Spleen (tissue), 11 donors: ENCODE data around the gene ATRIP. TPM values are rescaled to one million over a fixed set of nuclear protein-coding genes. Genes with fewer than 3 reads are reported as not detected.

Source experiments
- DNase-seq: peaks from one replicate; pipeline ENCODE4 v3.0.0-alpha.2; 2020
- H3K27ac ChIP-seq, 8 donors: fragments of 200-600 bp; sonication (generic) in 7 of 8; 1 replicate in 4 of 8; 2 replicates in 4 of 8; pipeline versions ENCODE4 v1.5.0 to v1.8.0; 2016 to 2021; ENCODE audit warnings: inconsistent platforms in 4 of 8, mild to moderate bottlenecking in 4 of 8, moderate library complexity in 1 of 8
- H3K27me3 ChIP-seq, 7 donors: fragments of 200-600 bp; sonication (generic) in 6 of 7; replicated peaks in 1 of 7; 1 replicate in 4 of 7; 2 replicates in 3 of 7; pipeline versions ENCODE4 v1.5.0 to v1.8.0; 2016 to 2021; ENCODE audit warnings: inconsistent platforms in 3 of 7, mild to moderate bottlenecking in 1 of 7
- H3K36me3 ChIP-seq, 6 donors: fragments of 200-600 bp; sonication (generic) in 5 of 6; 1 replicate in 4 of 6; 2 replicates in 2 of 6; pipeline versions ENCODE4 v1.5.0 to v1.8.0; 2016 to 2021; ENCODE audit warnings: inconsistent platforms in 2 of 6
- H3K4me1 ChIP-seq, 6 donors: fragments of 200-600 bp; sonication (generic) in 5 of 6; 1 replicate in 3 of 6; 2 replicates in 3 of 6; pipeline versions ENCODE4 v1.5.0 to v1.8.0; 2016 to 2021; ENCODE audit warnings: inconsistent platforms in 3 of 6
- H3K4me3 ChIP-seq, 8 donors: fragments of 200-600 bp; sonication (generic) in 7 of 8; 1 replicate in 4 of 8; 2 replicates in 4 of 8; pipeline versions ENCODE4 v1.5.0 to v1.8.0; 2016 to 2021; ENCODE audit warnings: inconsistent platforms in 4 of 8, mild to moderate bottlenecking in 4 of 8, moderate library complexity in 2 of 8
- H3K9me3 ChIP-seq, 8 donors: fragments of 200-600 bp; sonication (generic) in 7 of 8; 1 replicate in 4 of 8; 2 replicates in 4 of 8; pipeline versions ENCODE4 v1.5.0 to v1.8.0; 2016 to 2021; ENCODE audit warnings: inconsistent platforms in 4 of 8
- CTCF ChIP-seq, 11 experiments: fragments of 200-600 bp in 7 of 11; fragments of 450-650 bp in 4 of 11; sonication (generic) in 4 of 11; IDR thresholded peaks in 8 of 11; conservative IDR thresholded peaks in 3 of 11; 1 replicate in 7 of 11; 2 replicates in 4 of 11; pipeline versions ENCODE4 v1.4.0 to v1.8.0; 2016 to 2021; ENCODE audit warnings: antibody characterized with exemption in 11 of 11, inconsistent platforms in 4 of 11, mild to moderate bottlenecking in 1 of 11
- POLR2A ChIP-seq, 3 donors: fragments of 450-650 bp; IDR thresholded peaks; one replicate each; pipeline ENCODE4 v1.5.1; 2017; ENCODE audit warnings: antibody characterized with exemption in 3 of 3, mild to moderate bottlenecking in 1 of 3
- POLR2AphosphoS5 ChIP-seq, 3 donors: sonication (generic); formaldehyde crosslinking; IDR thresholded peaks; one replicate each; pipeline ENCODE4 v1.5.1; 2017; ENCODE audit warnings: antibody characterized with exemption in 3 of 3
- WGBS, 5 donors: extraction: QIAGEN DNeasy Blood & Tissue Kit in 3 of 5; methylation state at CpG; one replicate each; pipeline versions ENCODE4 v1.1.5 to v1.1.7; 2013 to 2018; 5-methylcytosine and 5-hydroxymethylcytosine counted together
- intact Hi-C: fragments of 100-400 bp; cut with DNase I; formaldehyde crosslinking; loops from one replicate; pipeline ENCODE4 v1.15.0; 2023; ENCODE audit warnings: low total_unique reads
- polyA plus RNA-seq, 3 donors: library from polyadenylated mRNA; stranded (reverse); fragments of 200-250 nt; gene quantifications; one replicate each; pipeline ENCODE4 v1.2.1, GENCODE V29; 2013
- total RNA-seq, 7 donors: library from RNA; depleted of rRNA in 3 of 7; stranded (reverse); fragments of >200 nt in 3 of 7; fragmentation: NEBNext Ultra II Directional in 4 of 7; extraction: Animal tissue kit (Norgen Biotek cat#: 25700) in 4 of 7; gene quantifications; one replicate each; pipeline versions ENCODE4 v1.1.0 to v1.2.1, GENCODE V29; 2016 to 2021
- donor health status: healthy with polysubstance abuse.
- donor health status: DM: no; HTN: no; CAD: no; lungs with moderate emphysema.
- donor health status: DM: no; HTN: no; CAD: no.
- donor health status: Bipolar disorder and iron deficiency.
- donor health status: healthy.
- donor health status: DM: no; HTN: no; CAD: no.
- donor health status: DM: yes; HTN: yes; CAD: no.

The ATRIP gene
- total and polyA plus RNA-seq, 10 donors = 5.2 to 10.0 (median 6.8) TPM

- 76 to 89% (median 83%) methylated on average over 15 to 27 of the region's 27 CpGs for WGBS, 5 donors
- no peak overlapping the region for H3K4me3 ChIP-seq
- no peaks in the 10 kb centered on the region for H3K9me3 ChIP-seq
- peaks cover 5 to 77% (median 37%) of the 10 kb centered on the region in 6 donors for H3K4me1 ChIP-seq
- H3K27ac ChIP-seq = no peak overlapping the region
- intact Hi-C loops = no loop called here
- H3K36me3 ChIP-seq = peaks cover 0 to 21% (median 0%) of the 10 kb centered on the region in 6 donors
- peaks cover 0 to 13% (median 4%) of the 10 kb centered on the region in 7 donors for H3K27me3 ChIP-seq
- TF ChIP-seq CTCF (IDR thresholded peaks at IDR 0.05 in 8 of 11, conservative IDR thresholded peaks at IDR 0.05 in 3 of 11) = no peak
- no peak for TF ChIP-seq POLR2AphosphoS5 (IDR thresholded peaks at IDR 0.05)
- no peak for TF ChIP-seq POLR2A (IDR thresholded peaks at IDR 0.05)
- DNase-seq = no peak
Observed at GRCh38 chr3:48423883-48424695, 22.4 kb upstream of the ATRIP start.

DNA sequence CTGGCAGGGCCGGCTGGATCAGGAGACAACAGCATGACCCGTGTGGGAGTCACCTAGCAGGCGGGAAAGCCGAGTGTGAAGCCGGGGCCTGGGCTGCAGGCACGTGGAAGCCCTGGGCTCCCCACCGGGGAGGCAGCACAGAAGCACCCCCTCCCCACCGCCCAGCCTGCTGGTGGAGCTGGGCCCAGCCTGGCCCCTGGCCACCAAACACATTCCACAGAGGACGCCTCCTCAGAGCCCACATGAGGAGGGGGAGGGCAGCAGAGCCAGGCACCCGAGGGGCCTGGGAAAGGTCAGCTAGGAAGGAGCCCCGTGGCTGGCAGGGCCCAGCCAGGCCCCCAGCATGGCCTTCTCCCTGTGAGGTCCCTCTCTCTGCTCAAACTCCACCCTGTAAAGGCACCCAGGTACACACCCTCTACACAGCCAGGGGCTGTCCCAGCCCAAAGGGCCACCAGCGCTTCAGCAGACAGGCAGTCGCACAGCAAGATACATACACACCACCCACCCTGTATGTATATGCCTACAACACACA is 21.2 kb upstream of the ATRIP start:
- 74 to 84% (median 78%) methylated on average over 7 to 13 of the region's 13 CpGs for WGBS, 5 donors
- DNase-seq = no peak
- Histone ChIP-seq H3K27ac (peak overlapping the region in 2 of 8 donors; percentile 8 to 20), H3K4me1 (peaks cover 8 to 73% (median 39%) of the 10 kb centered on the region in 6 donors), H3K9me3 (no peaks in the 10 kb centered on the region), H3K4me3 (no peak overlapping the region), H3K27me3 (peaks cover 0 to 25% (median 9%) of the 10 kb centered on the region in 7 donors), H3K36me3 (peaks cover 0 to 21% (median 0%) of the 10 kb centered on the region in 6 donors)
- intact Hi-C loops = no loop called here
- TF ChIP-seq CTCF (IDR thresholded peaks at IDR 0.05 in 8 of 11, conservative IDR thresholded peaks at IDR 0.05 in 3 of 11) = no peak
- no peak for TF ChIP-seq POLR2A (IDR thresholded peaks at IDR 0.05)
- no peak for TF ChIP-seq POLR2AphosphoS5 (IDR thresholded peaks at IDR 0.05)

- Histone ChIP-seq H3K4me1 (peaks cover 8 to 77% (median 40%) of the 10 kb centered on the region in 6 donors), H3K27ac (peak overlapping the region in 5 of 8 donors; percentile 41 to 89 (median 85)), H3K9me3 (no peaks in the 10 kb centered on the region), H3K27me3 (peaks cover 0 to 25% (median 9%) of the 10 kb centered on the region in 7 donors), H3K36me3 (peaks cover 0 to 15% (median 0%) of the 10 kb centered on the region in 6 donors), H3K4me3 (peak overlapping the region in 1 of 8 donors; percentile 82)
- 61 to 84% (median 69%) methylated on average over 6 to 11 of the region's 11 CpGs for WGBS, 5 donors
- no peak for DNase-seq
- intact Hi-C loops = no loop called here
- no peak for TF ChIP-seq CTCF (IDR thresholded peaks at IDR 0.05 in 8 of 11, conservative IDR thresholded peaks at IDR 0.05 in 3 of 11)
- no peak for TF ChIP-seq POLR2AphosphoS5 (IDR thresholded peaks at IDR 0.05)
- no peak for TF ChIP-seq POLR2A (IDR thresholded peaks at IDR 0.05)
Observed at GRCh38 chr3:48426401-48426909, 20.1 kb upstream of the ATRIP start.
